Brain microvascular endothelial cell (primary cell): Measurements from ENCODE around the gene GPS2.
A peak's percentile ranks its signal among the peaks of the same experiment; 100 is the strongest.

Experiments
- DNase-seq: peaks from one replicate; pipeline ENCODE4 v3.0.0-alpha.2; 2020
- H3K27ac ChIP-seq: fragments of 250-450 bp; sonication (Bioruptor Pico); 2 replicates; pipeline ENCODE4 v1.5.1; 2020; ENCODE audit warnings: mild to moderate bottlenecking, moderate library complexity
- H3K27me3 ChIP-seq: fragments of 250-450 bp; sonication (Bioruptor Pico); replicated peaks from 2 replicates; pipeline ENCODE4 v1.5.1; 2020; ENCODE audit warnings: mild to moderate bottlenecking
- H3K36me3 ChIP-seq: fragments of 250-450 bp; sonication (Bioruptor Pico); replicated peaks from 2 replicates; pipeline ENCODE4 v1.5.1; 2020; ENCODE audit warnings: mild to moderate bottlenecking
- H3K4me3 ChIP-seq: 2 replicates; pipeline ENCODE4 v1.5.1; 2011; ENCODE audit warnings: low read depth, mild to moderate bottlenecking, control low read depth, low read length, moderate library complexity
- CTCF ChIP-seq: IDR thresholded peaks from 2 replicates; pipeline ENCODE4 v1.5.1; 2011; ENCODE audit warnings: low read depth, mild to moderate bottlenecking, moderate library complexity, low read length, control low read depth, inconsistent platforms; ENCODE audit errors: missing control alignments
- in situ Hi-C: cut with HindIII; loops from 2 replicates; pipeline ENCODE4 v1.10.0; 2017; ENCODE audit warnings: low sequenced_read_pairs, low pct_ligation_motif_present

Gene GPS2

GRCh38 chr17:7317161-7317803 lies 2.1 kb upstream of the GPS2 start:
- TF ChIP-seq CTCF, result no peak
- Histone ChIP-seq H3K27me3 (no peaks in the 10 kb centered on the region), H3K27ac (no peak overlapping the region), H3K4me3 (no peak overlapping the region), H3K36me3 (peaks cover 55% of the 10 kb centered on the region)
- in situ Hi-C loops, result no loop called here
- no peak for DNase-seq

- Histone ChIP-seq H3K27ac (peak overlapping the region; percentile 78), H3K27me3 (no peaks in the 10 kb centered on the region), H3K4me3 (peak overlapping the region; percentile 81), H3K36me3 (peaks cover 55% of the 10 kb centered on the region)
- in situ Hi-C loops, result no loop called here
- no peak for TF ChIP-seq CTCF
- no peak for DNase-seq
These were observed 543 bp upstream of the GPS2 start for GRCh38 chr17:7315570-7316235.

- peaks cover 66% of the 10 kb centered on the region for H3K36me3 ChIP-seq
- TF ChIP-seq CTCF, result no peak
- H3K27me3 ChIP-seq, result no peaks in the 10 kb centered on the region
- H3K4me3 ChIP-seq, result peak overlapping the region; percentile 81
- peak; percentile 10 for DNase-seq
- H3K27ac ChIP-seq, result peak overlapping the region; percentile 78
- in situ Hi-C loops, result no loop called here
These were observed 1.1 kb downstream of the GPS2 start for GRCh38 chr17:7313890-7314718.

- Histone ChIP-seq H3K4me3 (no peak overlapping the region), H3K27me3 (no peaks in the 10 kb centered on the region), H3K27ac (no peak overlapping the region), H3K36me3 (peaks cover 60% of the 10 kb centered on the region)
- no peak for DNase-seq
- peak; percentile 39 for TF ChIP-seq CTCF
- in situ Hi-C loops, result no loop called here
These were observed 1.9 kb downstream of the GPS2 start for GRCh38 chr17:7313088-7313889.

GRCh38 chr17:7312432-7313087 lies 2.6 kb downstream of the GPS2 start:
- Histone ChIP-seq H3K4me3 (no peak overlapping the region), H3K27me3 (no peaks in the 10 kb centered on the region), H3K27ac (no peak overlapping the region), H3K36me3 (peaks cover 57% of the 10 kb centered on the region)
- in situ Hi-C loops, result no loop called here
- no peak for TF ChIP-seq CTCF
- no peak for DNase-seq
